A549 (cell line): ENCODE results near the gene PTPRJ.

Experiments used
- CTCF ChIP-seq: fragments of >200 bp; sonication (Bioruptor Twin); formaldehyde crosslinking; IDR thresholded peaks from 3 replicates; pipeline ENCODE4 v1.5.1; 2016
- MAFK ChIP-seq: fragments of 450-650 bp; IDR thresholded peaks from 2 replicates; pipeline ENCODE4 v1.6.1; 2014; ENCODE audit not compliant: partially characterized antibody
- POLR2A ChIP-seq: IDR thresholded peaks from 2 replicates; pipeline ENCODE4 v1.6.1; 2012; ENCODE audit warnings: mild to moderate bottlenecking, low read length
- SMC3 ChIP-seq: fragments of >200 bp; sonication (Bioruptor Twin); formaldehyde crosslinking; IDR thresholded peaks from 3 replicates; pipeline ENCODE4 v1.6.1; 2018; ENCODE audit warnings: inconsistent platforms
- SREBF2 ChIP-seq: fragments of 450-650 bp; IDR thresholded peaks from 2 replicates; pipeline ENCODE4 v1.6.1; 2014; ENCODE audit warnings: mild to moderate bottlenecking, moderate library complexity
- TF ChIP-seq, protein P1 (sequence below): IDR thresholded peaks from 2 replicates; pipeline ENCODE4 v1.6.1; 2012

DNA sequence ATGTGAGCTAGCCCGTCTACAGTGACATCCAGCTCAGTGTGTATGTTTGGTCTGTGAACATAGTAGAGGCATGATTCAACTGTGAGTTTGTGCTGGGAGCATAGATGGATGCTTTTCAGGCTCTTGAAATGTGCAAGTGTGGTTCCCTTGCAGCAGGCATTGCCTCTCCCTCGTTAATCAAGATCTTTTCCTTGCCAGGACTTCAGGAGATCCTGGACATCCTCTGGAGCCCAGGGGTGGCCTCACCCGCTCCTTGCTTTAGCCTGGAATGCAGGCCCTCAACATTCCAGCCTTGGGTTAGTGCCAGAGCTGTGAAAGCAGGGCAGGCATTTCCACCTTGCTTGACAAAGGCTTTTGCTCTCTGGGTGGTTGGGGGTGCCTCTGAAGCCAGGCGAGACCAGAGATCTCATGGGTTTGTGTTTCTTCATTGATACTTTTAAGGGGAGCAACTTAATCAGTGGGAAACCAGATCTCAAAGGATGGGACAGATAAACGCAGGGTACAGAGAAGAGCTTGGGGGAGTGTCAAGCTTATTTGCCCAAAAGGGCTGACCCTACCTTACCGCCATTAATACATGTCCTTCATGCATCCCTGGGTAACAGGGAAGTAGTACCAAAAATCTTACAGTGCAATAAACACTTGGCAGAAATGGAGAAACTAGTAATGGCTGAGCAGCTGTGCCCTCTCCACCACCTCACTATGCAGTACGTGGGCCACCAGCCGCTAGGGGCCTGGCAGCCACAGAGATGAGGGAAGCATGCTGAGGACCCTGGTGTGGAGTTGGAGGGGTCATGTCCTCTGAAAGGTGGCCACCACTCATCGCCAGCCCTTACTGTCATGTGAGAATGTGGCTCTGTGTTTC, 72.1 kb downstream of the PTPRJ start:
- TF ChIP-seq MAFK (no peak), CTCF (no peak), SMC3 (no peak), POLR2A (no peak), SREBF2 (no peak)
- TF ChIP-seq, protein P1, sequence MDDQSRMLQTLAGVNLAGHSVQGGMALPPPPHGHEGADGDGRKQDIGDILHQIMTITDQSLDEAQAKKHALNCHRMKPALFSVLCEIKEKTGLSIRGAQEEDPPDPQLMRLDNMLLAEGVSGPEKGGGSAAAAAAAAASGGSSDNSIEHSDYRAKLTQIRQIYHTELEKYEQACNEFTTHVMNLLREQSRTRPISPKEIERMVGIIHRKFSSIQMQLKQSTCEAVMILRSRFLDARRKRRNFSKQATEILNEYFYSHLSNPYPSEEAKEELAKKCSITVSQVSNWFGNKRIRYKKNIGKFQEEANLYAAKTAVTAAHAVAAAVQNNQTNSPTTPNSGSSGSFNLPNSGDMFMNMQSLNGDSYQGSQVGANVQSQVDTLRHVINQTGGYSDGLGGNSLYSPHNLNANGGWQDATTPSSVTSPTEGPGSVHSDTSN = no peak
